Stomach (tissue), 19 donors: ENCODE measurements around the gene NKRF. TPM values are rescaled to one million over a fixed set of nuclear protein-coding genes. Genes with fewer than 3 reads are reported as not detected.
A peak's percentile ranks its signal among the peaks of the same experiment; 100 is the strongest.

Experiments
- DNase-seq, 2 donors: peaks; one replicate each; pipeline versions ENCODE4 v3.0.0 to v3.0.0-alpha.2; 2013 to 2019
- H3K27ac ChIP-seq, 5 donors: fragments of 200-600 bp in 4 of 5; sonication (generic) in 4 of 5; one replicate each; pipeline ENCODE4 v1.5.1; 2013 to 2019; ENCODE audit warnings: mild to moderate bottlenecking in 1 of 5, moderate library complexity in 1 of 5
- H3K27me3 ChIP-seq, 3 donors: fragments of 200-600 bp; sonication (generic); one replicate each; pipeline ENCODE4 v1.5.1; 2017 to 2019; ENCODE audit warnings: mixed run types in 1 of 3
- H3K36me3 ChIP-seq, 4 donors: fragments of 200-600 bp; sonication (generic); 1 replicate in 3 of 4; 2 replicates in 1 of 4; pipeline ENCODE4 v1.5.1; 2016 to 2019
- H3K4me1 ChIP-seq, 4 donors: fragments of 200-600 bp; sonication (generic); one replicate each; pipeline ENCODE4 v1.5.1; 2016 to 2019
- H3K4me3 ChIP-seq, 4 donors: fragments of 200-600 bp; sonication (generic) in 3 of 4; one replicate each; pipeline ENCODE4 v1.5.1; 2016 to 2019; ENCODE audit warnings: mild to moderate bottlenecking in 1 of 4
- H3K9me3 ChIP-seq, 4 donors: fragments of 200-600 bp; sonication (generic); one replicate each; pipeline ENCODE4 v1.5.1; 2016 to 2019
- CTCF ChIP-seq, 7 experiments: fragments of 450-650 bp in 4 of 7; fragments of 200-600 bp in 3 of 7; sonication (generic) in 3 of 7; IDR thresholded peaks; one replicate each; pipeline ENCODE4 v1.5.1; 2016 to 2019; ENCODE audit warnings: antibody characterized with exemption in 7 of 7, control low read depth in 2 of 7, mild to moderate bottlenecking in 1 of 7
- EP300 ChIP-seq: sonication (generic); formaldehyde crosslinking; IDR thresholded peaks from one replicate; pipeline ENCODE4 v1.6.1; 2017; ENCODE audit warnings: antibody characterized with exemption
- POLR2A ChIP-seq, 4 donors: fragments of 450-650 bp; IDR thresholded peaks; one replicate each; pipeline ENCODE4 v1.6.1; 2016; ENCODE audit warnings: antibody characterized with exemption in 4 of 4, control low read depth in 2 of 4, mild to moderate bottlenecking in 1 of 4, moderate library complexity in 1 of 4
- POLR2AphosphoS5 ChIP-seq, 3 donors: sonication (generic); formaldehyde crosslinking; IDR thresholded peaks; one replicate each; pipeline ENCODE4 v1.6.1; 2016; ENCODE audit warnings: antibody characterized with exemption in 3 of 3
- WGBS, 5 donors: extraction: QIAGEN DNeasy Blood & Tissue Kit in 3 of 5; methylation state at CpG; one replicate each; pipeline versions ENCODE4 v1.1.5 to v1.1.7; 2013 to 2018; 5-methylcytosine and 5-hydroxymethylcytosine counted together
- intact Hi-C: fragments of 100-400 bp; cut with DNase I; formaldehyde crosslinking; loops from one replicate; pipeline ENCODE4 v1.15.1; 2023; ENCODE audit warnings: low total_unique reads
- long read RNA-seq, 10 donors: transcript quantifications; one replicate each; lab custom pipeline, GENCODE V29; 2026
- polyA plus RNA-seq, 3 donors: library from polyadenylated mRNA; stranded (reverse); fragments of 200-250 nt; gene quantifications; one replicate each; pipeline ENCODE4 v1.2.3, GENCODE V29; 2013
- total RNA-seq, 5 donors: library from RNA; depleted of rRNA; stranded (reverse); fragments of >200 nt; gene quantifications; one replicate each; pipeline versions ENCODE4 v1.1.0 to v1.2.3, GENCODE V29; 2014 to 2016
- donor health status: healthy with polysubstance abuse.
- donor health status: Bipolar disorder and iron deficiency.
- donor health status: healthy.

NKRF gene
- total RNA-seq (1 to 10 TPM; 1.7 to 8.3 (median 7.1) TPM), polyA plus RNA-seq (1 to 10 TPM; 2.4 to 4.9 (median 2.4) TPM)
- long read RNA-seq, donor 1, result 0 reads
- long read RNA-seq, donor 2, partial matches to known transcripts, result 0 of 2 reads
- long read RNA-seq, donor 2, other reads (novel, unspliced or antisense), result 0 of 2 reads
- long read RNA-seq, donor 3, transcript NKRF-201 (3 exons, 3,817 nt), result major isoform, 5 of 5 reads
- long read RNA-seq, donor 3, partial matches to known transcripts, result 0 of 5 reads
- long read RNA-seq, donor 3, other reads (novel, unspliced or antisense), result 0 of 5 reads
- long read RNA-seq, donor 4, result 0 reads
- long read RNA-seq, donor 5, partial matches to known transcripts, result 0 of 2 reads
- long read RNA-seq, donor 5, other reads (novel, unspliced or antisense), result 0 of 2 reads
- long read RNA-seq, donor 6, partial matches to known transcripts, result 0 of 7 reads
- long read RNA-seq, donor 6, other reads (novel, unspliced or antisense), result 0 of 7 reads
- long read RNA-seq, donor 7, partial matches to known transcripts, result 0 of 4 reads
- long read RNA-seq, donor 7, other reads (novel, unspliced or antisense), result 0 of 4 reads
- long read RNA-seq, donor 8, partial matches to known transcripts, result 0 of 4 reads
- long read RNA-seq, donor 8, other reads (novel, unspliced or antisense), result 0 of 4 reads
- long read RNA-seq, donor 9, partial matches to known transcripts, result 0 of 1 reads
- long read RNA-seq, donor 9, other reads (novel, unspliced or antisense), result 0 of 1 reads
- long read RNA-seq, donor 10, result 0 reads

- H3K36me3 ChIP-seq, result peaks cover 0 to 2% (median 0%) of the 10 kb centered on the region in 4 donors
- peaks cover 0 to 17% (median 6%) of the 10 kb centered on the region in 4 donors for H3K4me1 ChIP-seq
- peak within 1 kb of the TSS; percentile 86 to 92 (median 88) for H3K27ac ChIP-seq
- no peaks in the 10 kb centered on the region for H3K27me3 ChIP-seq
- intact Hi-C loops, result no loop called here
- H3K4me3 ChIP-seq, result peak within 1 kb of the TSS; percentile 65 to 72 (median 72)
- TF ChIP-seq POLR2AphosphoS5 (IDR thresholded peaks at IDR 0.05) (peak; percentile 78 to 95 (median 90)), POLR2A (IDR thresholded peaks at IDR 0.05) (peak in 2 of 4 donors; percentile 21 to 71), EP300 (no peak), CTCF (IDR thresholded peaks at IDR 0.05) (no peak)
- DNase-seq, result peak; percentile 93 to 97
- WGBS, 5 donors, result 1 to 44% (median 12%) methylated on average over 15 to 46 of the region's 46 CpGs
- H3K9me3 ChIP-seq, result no peaks in the 10 kb centered on the region
These were observed at the start of gene NKRF for GRCh38 chrX:119606280-119607017. Gene NKRF, minus strand, starts transcription at chrX:119606424.

GRCh38 chrX:119655125-119655524 lies 48.9 kb upstream of the NKRF start:
- H3K36me3 ChIP-seq, result peaks cover 0 to 14% (median 3%) of the 10 kb centered on the region in 4 donors
- no peaks in the 10 kb centered on the region for H3K4me1 ChIP-seq
- peak overlapping the region in 1 of 5 donors; percentile 35 for H3K27ac ChIP-seq
- WGBS, 5 donors, result 57 to 75% (median 63%) methylated on average over 6 of the region's 6 CpGs
- no peak for TF ChIP-seq EP300
- no peak for TF ChIP-seq POLR2A (IDR thresholded peaks at IDR 0.05)
- no peak for TF ChIP-seq CTCF (IDR thresholded peaks at IDR 0.05)
- TF ChIP-seq POLR2AphosphoS5 (IDR thresholded peaks at IDR 0.05), result no peak
- DNase-seq, result peak in 1 of 2 donors; percentile 26
- H3K27me3 ChIP-seq, result no peaks in the 10 kb centered on the region
- H3K4me3 ChIP-seq, result no peak overlapping the region
- H3K9me3 ChIP-seq, result no peaks in the 10 kb centered on the region
- intact Hi-C loops, result no loop called here

GRCh38 chrX:119654112-119654531 lies 47.9 kb upstream of the NKRF start:
- intact Hi-C loops, result no loop called here
- DNase-seq, result peak in 1 of 2 donors; percentile 82

More at GRCh38 chrX:119654112-119654531, 47.9 kb upstream of the NKRF start:
- TF ChIP-seq POLR2A (IDR thresholded peaks at IDR 0.05) (no peak), CTCF (IDR thresholded peaks at IDR 0.05) (no peak), EP300 (no peak), POLR2AphosphoS5 (IDR thresholded peaks at IDR 0.05) (no peak)
- H3K27ac ChIP-seq, result peak overlapping the region in 1 of 5 donors; percentile 35
- H3K4me1 ChIP-seq, result no peaks in the 10 kb centered on the region
- WGBS, 5 donors, result 60 to 76% (median 72%) methylated on average over 8 of the region's 8 CpGs
- H3K9me3 ChIP-seq, result no peaks in the 10 kb centered on the region
- H3K27me3 ChIP-seq, result no peaks in the 10 kb centered on the region
- H3K4me3 ChIP-seq, result no peak overlapping the region
- H3K36me3 ChIP-seq, result peaks cover 0 to 14% (median 7%) of the 10 kb centered on the region in 4 donors
